Stimulated activated CD4-positive, alpha-beta T cell treated with anti-CD3 and anti-CD28 coated beads, Interleukin-1b, Interleukin-23, amount 100 ng/mL, for 4 hours (primary cell): ENCODE results near the gene IL22RA1.

ENCODE experiments used
- DNase-seq, 2 donors: peaks; one replicate each; pipeline ENCODE4 v3.0.0-alpha.2; 2020; ENCODE audit warnings: low read depth in 2 of 2

Gene IL22RA1

DNA sequence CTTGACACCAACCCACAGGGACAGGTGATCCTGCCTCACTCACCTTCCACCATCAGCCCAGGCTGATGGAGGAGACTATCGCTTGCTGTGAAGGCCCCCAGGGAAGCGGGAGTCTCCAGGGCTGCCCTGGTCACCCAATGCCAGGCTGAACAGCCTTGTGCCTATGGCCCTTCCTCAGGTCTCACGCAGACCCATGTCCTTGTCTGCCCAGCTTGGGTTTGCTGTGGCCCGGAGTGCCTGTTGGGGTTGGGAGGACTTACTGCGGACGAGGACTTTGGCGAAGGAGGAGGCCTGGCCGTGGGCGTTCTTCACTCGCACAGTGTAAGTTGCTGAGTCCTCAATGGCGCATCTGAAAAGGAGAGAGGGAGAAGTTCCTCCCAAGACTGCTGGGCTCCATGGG, 45.3 kb downstream of the IL22RA1 start:
- DNase-seq = no peak

DNA sequence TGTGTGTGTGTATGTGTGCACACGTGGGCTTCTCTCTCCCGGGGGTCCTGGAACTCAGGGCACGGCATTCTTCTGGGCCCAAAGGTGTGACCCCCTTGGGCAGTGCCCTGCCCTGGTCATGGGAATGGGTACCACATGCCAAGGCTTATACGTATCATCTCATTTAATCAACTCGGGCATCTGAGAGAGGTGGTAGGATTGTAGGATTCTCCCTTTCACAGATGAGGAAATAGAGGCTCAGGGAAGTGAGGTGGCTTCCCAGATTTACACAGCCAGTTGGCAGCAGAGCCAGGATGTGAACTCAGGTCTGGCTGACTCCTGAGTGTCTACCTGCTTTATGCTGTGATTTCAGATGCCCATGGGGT, 46.2 kb downstream of the IL22RA1 start:
- no peak for DNase-seq

DNA sequence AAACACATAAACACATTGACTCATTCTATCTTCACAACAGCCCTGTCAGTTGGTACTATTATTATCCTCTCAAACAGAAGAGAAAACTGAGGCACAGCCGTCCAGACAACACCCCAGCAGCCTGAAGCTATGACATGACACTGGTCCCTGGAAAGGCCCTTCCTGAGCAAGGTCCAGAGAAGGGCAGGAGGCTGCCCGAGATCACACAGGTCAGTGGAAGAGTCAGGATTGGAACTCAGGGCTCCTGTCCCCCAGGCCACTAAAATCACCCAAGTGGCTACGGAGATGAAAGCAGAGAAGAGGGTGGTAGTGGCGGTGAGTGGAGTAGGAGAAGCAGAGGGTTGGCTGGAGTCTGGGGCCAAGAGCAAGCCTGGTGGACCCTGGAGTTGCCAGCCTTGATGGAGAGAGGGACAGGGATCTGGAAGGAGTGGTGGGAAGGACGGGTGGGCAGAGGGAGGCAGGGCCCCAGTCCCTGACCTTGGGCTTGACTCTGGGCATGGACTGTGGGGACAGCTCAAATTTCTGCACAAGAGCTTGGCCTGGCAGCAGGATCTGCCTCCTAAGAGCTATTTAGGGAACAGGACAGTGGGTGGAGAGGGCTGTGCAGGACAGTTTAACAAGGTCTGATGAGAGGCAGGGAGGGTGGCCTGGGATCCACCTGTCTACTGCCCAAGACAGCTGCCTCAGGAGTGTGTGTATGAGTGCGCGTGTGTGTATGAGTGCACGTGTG, 46.8 kb downstream of the IL22RA1 start:
- DNase-seq = no peak

DNA sequence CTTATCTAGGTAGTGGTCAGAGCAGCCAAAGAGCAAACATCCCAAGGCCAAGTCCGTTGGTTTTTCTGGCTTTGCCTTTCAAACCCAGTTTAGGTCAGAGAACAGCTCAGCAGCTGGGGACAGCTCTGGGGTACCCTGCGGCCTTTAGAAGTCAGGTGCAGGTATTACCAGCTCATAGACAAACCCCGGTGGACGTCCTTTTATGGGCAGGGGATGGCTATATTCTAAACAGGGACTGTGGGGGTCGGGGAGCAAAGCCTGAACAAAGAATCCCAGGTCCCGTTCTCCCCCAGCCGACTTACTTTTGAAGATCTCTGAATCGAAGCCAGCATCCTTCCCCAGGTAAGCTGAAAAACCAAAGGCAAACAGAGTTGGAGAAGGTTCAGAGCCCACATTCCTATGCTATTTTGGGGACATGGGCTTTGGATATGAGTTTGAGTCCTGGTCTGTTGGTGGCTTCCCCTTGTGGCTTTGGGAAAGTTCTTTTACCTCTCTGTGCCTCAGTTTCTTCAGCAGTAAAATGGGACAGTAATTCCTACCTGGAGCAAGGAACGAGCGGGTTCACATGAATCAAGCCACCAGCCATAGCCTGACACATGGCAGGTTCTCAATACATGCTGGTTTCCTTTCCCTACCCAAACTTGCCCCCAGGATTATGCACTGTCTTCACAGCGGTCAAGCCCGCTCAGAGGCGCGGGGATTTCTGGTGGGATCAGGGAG, 47.6 kb downstream of the IL22RA1 start:
- no peak for DNase-seq

DNA sequence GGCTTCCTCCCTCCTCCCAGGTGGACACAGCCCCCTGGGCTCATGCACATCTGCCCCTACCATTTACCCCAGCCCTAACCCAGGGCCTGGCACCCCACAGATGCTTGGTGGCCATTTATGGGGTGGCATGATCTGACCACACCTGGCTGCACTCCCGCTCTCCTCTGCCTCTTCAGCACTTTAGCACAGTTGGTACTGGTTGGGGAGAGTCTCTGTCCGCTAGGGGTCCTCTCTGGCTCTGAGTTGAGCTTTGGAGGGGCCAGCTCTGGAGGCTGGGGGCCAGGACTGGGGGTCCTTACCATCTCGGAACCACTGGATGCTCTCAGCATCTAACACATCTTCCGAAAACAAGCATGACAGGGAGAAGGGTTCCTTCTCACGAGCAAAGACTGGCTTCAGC, 48.4 kb downstream of the IL22RA1 start:
- no peak for DNase-seq

DNA sequence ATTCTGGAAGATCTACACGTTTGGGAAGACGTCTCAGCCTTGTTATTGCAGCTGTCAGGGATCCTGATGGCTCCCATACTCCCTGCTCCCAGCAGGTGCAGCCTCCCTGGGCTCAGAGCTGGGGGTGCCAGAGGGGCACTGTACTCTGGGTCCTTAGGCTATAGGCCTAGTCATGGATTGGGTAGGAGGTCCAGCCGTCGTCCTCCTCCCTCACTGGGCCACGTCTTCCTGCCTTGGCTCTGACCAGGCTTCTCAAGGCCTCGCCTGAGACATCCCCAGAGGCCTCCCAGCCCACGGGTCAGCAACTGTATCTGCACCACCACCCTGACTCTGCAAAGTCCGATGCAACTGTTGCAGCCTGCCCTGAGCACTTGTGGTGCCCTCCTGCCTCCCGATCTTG, 49.2 kb downstream of the IL22RA1 start:
- DNase-seq = no peak

DNA sequence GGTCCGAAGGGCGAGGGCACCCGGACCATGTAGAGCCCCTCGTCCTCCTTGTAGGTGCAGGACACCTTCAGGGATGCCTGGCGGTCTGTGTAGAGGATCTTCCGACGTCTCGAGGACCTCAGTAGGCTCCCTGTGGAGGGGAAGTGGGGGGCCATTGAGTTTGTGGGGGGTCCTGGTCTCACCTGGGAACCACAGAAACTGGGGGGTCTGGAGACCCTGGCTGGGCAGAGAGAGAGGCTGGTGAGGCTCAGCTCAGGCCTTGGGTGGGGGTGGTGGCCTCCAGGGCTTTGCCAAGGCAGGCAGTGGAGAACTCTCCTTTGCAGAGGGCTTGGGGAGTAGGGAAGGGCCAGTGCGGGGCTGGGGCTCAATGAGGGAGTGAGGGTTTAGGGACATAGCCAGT, 50.0 kb downstream of the IL22RA1 start:
- no peak for DNase-seq

DNA sequence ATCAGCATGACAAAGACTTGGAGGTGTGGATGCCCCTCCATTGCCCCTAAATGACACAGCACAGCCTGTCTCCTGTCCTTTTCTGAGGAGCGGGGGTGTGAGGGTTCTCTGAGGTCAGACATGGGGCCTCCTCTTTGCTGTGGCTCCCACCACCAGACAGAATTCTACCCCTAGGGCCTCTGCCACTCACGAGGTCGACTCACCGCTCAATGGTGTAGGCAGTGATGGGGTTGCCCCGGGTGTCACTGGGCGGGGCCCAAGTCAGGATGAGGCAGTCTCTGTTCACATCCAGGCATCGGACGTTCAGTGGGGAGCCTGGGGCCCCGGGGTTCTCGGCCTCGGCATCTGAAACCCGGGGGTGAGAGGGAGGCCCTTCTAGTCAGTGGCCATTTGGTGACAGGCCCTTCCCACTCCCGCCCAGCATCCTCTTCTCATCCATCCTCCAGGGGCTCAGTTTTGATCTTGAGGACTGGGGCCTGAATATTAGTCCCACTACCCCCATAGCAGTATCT, 50.9 kb downstream of the IL22RA1 start:
- no peak for DNase-seq

DNA sequence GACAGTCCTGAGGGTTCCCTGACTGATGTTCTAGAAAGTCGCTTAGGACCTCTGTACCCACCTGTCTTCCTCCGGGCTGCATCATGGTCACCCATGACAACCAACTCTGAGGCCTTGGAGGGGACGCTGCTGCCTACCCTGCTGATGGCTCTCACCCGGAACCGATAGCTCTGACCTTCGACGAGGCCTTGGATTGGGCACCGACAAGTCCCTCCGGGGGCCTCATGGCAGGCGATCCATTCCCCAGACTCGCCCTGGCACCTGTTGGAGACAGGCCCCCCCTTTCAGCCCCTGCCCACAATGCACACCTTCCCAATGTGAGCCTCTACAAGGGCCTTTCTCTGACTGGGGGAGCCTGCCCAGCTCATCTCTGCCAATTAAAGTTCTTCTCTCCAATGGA, 52.2 kb downstream of the IL22RA1 start:
- DNase-seq = no peak

DNA sequence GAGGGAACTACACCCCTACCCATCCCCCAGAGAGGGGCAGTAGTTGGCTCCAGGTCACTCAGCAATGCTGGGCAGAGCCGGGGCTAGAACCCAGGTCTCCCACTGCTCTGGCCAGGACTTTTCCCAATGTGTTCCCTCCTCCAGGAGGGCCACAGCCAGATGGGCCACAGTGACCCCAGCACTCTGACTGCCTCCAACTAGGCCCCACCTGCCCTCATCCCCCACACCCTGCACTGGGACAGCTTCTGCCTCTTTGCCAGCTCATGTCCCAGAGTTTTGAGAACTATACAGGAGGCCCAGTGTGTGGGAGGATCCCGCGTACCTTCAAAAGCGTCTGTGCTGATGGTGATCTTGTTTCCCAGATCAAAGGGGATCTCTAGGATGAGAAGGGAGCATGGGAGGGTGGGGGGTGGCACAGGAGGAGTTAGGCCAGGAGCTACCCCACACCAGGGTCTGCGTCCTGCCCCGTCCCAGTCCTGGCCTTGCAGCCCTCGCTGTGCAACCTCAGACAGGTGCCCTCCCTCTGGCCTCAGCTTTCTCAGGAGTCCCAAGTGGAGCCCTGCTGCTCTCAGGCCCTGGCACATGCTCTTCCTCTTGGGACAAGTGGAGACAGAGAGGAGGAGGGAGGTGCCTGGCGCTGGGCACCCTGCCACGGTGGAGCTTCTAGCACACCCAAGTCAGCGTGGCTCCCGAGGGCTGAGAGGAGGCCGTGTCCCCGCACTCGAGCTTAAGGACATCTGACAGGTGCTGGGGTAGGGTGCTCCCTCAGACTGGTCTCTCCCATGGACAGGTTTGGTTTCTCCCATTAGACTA, 53.0 kb downstream of the IL22RA1 start:
- DNase-seq = no peak

DNA sequence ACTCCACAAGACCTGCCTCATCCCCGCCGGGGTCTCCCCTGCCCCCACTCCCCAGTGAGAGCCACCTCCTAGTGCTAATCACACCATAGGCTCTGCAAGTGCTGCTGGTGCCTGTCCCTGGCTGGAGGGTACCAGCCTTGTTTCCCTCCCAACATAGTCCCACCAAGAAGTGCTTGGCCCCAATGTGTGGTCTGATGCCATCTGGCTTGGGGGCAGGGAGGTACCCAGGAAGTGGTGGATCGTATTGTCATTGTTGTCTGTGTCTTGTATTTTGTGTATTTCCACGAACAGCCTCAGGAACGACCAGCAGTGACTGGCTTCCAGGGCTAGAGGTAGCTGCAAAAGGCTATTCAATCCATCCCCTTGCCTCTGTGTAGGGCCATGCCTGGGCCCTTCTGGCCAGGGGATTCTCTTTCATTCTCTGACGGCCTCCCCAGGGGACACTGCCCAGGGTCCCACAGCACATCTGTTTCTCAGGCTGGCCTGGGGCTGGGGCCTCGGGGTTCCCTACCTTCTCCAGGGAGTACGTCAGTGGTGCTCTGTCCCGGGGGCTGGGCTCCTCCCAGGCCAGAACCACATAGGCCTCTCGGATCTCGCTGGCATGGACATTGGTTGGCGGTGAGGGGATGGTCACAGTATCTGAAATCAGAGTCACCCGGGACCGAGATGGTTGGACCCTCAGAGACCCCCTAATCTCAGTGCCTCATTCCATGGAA, 53.8 kb downstream of the IL22RA1 start:
- DNase-seq = no peak

DNA sequence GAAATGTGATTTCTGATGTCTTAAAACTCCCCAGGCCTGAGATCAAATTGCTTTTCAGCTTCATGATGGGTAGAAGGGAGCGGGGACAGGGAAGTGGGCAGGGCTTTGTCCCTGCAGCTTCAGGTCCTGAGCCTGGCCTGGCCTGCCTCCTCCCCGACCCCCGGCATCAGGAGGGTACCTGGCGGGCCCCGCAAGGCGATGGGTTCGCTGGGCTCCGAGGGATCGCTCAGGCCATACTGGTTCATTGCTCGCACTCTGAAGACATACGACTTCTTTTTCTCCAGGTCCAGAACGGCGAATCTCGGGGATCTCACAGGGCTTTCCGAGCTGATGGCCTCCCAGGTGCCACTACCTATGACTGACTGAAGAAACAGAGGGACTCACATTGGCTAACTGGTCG, 56.5 kb downstream of the IL22RA1 start:
- no peak for DNase-seq

DNA sequence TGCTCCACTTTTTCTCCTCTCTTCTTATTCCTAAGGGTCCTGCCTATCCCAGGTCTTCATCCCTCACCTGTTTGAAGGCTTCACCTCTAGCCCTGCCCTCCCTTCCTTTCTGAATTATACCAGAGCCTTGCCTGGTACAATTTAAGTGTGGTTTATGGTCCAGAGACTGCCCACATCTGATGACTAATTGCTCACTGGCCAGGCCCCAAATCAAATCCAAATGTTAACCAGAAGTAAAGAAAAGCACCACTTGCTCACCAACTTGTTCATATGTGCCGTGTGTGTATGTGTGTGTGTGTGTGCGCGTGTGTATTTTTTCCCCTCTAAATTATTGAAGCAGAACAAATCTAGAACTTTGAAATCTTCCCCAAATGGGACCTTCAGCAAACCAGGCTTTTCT, 57.4 kb downstream of the IL22RA1 start:
- no peak for DNase-seq

DNA sequence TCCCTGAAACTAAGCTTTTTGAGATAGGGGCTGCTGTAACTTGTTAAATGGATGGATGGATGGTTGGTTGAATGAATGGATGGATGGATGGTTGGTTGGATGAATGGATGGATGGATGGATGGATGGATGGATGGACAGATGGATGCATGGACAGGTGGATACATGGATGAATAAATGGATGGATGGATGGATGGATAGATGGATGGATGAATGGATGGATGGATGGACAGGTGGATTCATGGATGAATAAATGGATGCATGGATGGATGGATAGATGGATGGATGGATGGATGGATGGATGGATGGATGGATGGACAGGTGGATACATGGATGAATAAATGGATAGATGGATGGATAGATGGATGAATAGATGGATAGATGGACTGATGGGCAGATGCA, 57.9 kb downstream of the IL22RA1 start:
- DNase-seq = no peak

DNA sequence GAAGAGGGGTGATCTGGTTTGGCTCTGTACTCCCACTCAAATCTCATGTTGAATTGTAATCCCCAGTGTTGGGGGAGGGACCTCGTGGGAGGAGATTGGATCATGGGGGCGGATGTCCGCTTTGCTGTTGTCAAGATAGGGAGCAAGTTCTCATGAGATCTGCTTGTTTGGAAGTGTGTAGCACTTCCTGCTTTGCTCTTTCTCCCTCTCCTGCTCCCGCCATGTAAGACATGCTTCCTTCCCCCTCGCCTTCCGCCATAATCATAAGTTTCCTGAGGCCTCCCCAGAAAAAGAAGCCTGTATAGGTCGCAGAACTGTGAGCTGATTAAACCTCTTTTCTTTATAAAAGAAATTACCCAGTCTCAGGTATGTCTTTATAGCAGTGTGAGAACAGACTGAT, 58.9 kb downstream of the IL22RA1 start:
- no peak for DNase-seq

DNA sequence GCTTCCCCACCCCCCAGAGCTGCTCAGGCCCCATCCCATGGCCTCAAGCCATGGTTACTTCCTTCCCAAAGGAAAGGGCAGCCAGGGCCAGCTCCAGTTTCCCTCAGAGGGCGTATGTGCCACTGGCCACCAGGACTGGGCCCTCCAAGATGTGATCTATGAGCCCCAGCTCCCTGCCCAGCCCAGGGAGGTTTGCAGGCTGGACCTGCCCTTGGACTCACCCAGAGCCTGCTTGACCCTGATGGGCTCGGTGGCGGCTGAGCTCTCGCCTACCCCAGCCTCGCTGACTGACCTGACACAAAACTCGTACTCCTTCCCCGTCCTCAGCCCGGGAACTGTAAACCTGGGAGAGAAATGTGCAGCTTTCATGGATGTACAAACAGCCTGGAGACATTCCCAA, 60.6 kb downstream of the IL22RA1 start:
- DNase-seq = no peak

DNA sequence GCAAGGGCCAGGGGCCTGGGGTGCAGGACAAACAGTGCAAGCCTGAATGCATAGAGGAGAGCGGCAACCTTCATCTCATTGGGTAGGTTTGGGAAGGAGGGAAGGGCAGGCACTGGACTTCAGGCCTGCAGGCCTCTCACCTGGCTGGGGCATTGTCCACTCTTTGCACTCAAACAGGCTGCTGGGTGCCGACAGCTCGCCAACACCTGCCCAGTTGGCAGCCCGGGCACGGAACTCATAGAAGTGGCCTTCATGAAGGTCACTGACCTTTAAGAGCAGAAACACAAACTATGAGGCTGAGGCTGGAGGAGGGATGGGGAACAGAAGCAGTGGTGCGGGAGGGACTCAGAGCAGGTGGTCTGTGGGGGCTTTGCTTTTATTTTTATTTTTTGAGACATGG, 61.8 kb downstream of the IL22RA1 start:
- no peak for DNase-seq

DNA sequence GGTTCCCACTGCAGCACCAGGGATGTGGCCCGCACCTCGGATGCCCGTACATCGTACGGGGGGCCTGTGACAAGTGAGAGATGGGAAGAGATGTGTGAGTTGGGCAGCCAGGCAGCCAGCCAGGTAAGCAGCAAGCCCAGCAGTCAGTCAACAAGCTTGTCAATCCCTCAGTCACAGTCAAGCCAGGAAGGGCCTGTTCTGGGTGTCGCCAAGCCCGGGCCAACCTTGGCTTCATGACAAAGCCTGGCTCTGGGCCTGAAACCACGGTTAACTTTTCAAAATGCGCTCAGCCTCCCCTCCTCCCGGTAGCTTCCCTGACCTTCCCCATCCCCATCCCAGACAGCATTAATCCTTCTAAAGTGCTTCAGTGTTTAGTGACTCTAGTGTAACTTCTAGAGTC, 62.8 kb downstream of the IL22RA1 start:
- DNase-seq = no peak

DNA sequence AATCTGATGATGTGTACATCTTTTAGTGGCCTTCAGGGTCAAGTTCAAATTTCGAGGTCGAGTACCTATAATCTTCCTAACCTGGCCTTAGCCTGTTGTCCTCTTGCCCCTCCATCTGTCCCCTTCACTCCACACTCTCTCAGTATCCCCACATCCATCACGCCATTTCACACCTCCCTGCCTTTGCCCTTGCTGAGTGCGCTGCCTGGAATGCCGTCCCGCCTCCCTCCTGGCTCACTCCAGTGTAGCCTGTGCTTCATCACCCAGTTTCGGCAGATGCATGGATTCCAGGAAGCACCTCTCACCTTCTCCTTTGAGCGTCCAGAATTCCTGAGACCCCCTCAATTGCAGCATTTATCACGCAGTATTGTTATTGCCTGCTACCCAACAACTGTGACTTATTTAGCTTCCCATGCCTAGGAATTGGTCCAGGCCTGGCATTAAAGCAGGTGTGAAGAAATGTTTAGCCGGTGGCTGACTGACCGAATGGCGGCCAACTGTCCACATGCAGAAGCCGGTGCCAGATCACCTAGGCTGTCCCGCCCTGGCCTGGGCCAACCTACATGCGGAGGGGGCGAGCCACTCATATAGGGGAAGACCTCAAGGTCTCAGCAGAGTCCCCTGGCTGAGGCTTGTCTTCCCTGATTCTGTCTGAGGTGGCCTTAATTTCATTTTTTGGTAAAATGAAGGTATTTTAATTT, 65.5 kb downstream of the IL22RA1 start:
- DNase-seq = no peak

DNA sequence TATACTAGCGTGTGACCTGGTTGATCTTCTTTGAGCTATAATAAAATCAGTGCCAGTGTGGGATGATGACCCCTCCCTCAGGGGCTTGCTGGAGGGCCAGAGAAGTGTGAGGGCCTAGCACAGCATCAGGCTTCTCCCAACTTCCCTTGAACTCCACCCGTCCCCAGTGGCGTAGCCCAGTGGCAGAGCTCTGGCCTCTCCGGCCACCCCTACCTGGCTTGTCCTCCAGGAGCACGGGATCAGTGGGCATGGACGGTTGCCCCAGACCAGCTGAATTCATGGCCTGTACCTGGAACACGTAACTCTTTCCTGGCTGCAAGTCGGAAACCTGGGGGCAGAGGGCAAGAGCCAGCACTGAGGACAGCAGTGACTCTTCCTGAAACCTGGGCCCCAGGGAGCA, 67.0 kb downstream of the IL22RA1 start:
- no peak for DNase-seq

DNA sequence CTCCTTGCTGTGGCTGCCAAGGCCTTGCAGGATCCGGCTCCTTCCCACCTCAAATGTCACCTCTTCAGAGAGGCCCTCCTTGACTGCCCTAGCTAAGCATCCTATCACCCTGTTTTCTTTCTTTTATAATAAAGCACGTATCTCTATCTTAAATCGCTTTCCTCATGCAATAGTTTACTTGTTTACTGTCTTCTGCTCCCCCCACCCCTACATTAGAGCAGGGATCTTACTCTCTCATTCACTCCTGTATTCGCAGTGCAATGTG, 67.4 kb downstream of the IL22RA1 start:
- no peak for DNase-seq
